Measurements from ENCODE around the gene GATM. TPM values are rescaled to one million over a fixed set of nuclear protein-coding genes. Genes with fewer than 3 reads are reported as not detected.

Gene GATM
- total and polyA plus RNA-seq, 10 of the 15 experiments (the other 5 are each of a cell fraction or from before 2014, with no cell fraction given): 11.7 to 83.1 (median 38.2) TPM

GRCh38 chr15:45425135-45425534 is 46.8 kb upstream of the GATM start:
- Histone ChIP-seq H3K4me2 (ENCODE audit: control insufficient read depth, insufficient read depth) (no peak overlapping the region), H3K27ac (ENCODE audit: control insufficient read depth, insufficient read depth) (no peak overlapping the region), H3K4me1 (ENCODE audit: control insufficient read depth, insufficient read depth, low read length) (0 out of 2 replicates have a peak, but pooled peaks cover 3% of the 10 kb centered on the region), H2AFZ (ENCODE audit: control insufficient read depth, low read depth, low read length) (no peak overlapping the region), H3K36me3 (ENCODE audit: control insufficient read depth in 2 of 2, insufficient read depth in 2 of 2, low read length in 1 of 2) (no peaks in the 10 kb centered on the region; a peak in 2 of 4 replicates), H3K9me3 (replicated peaks; ENCODE audit: control insufficient read depth, insufficient read depth, low read length) (no peaks in the 10 kb centered on the region), H3K4me3 (no peak overlapping the region), H3K79me2 (ENCODE audit: control insufficient read depth, insufficient read depth, low read length) (no peaks in the 10 kb centered on the region), H3K27me3 (replicated peaks in 1 of 2; ENCODE audit: control insufficient read depth in 2 of 2, insufficient read depth in 2 of 2, low read length in 1 of 2) (no peaks in the 10 kb centered on the region), H3K9ac (ENCODE audit: control insufficient read depth, insufficient read depth, low read length) (no peak overlapping the region), H4K20me1 (ENCODE audit: control insufficient read depth, insufficient read depth) (no peaks in the 10 kb centered on the region)
- RAD21 ChIA-PET (ENCODE audit: unreplicated experiment): no interaction called here
- SMC1A ChIA-PET (ENCODE audit: uncharacterized antibody, unreplicated experiment): interaction anchor here (0.6 kb wide), 1 partner anchor 613 kb away, joined by 3 read pairs; no protein-coding TSS in a partner anchor
- ATAC-seq (no peak), DNase-seq (ENCODE audit: low read depth, low spot score) (no peak), FAIRE-seq (no peak)
- TF ChIP-seq KAT2A (conservative IDR thresholded peaks at IDR 0.05; ENCODE audit: control insufficient read depth, low read depth, low read length) (no peak), MEF2A (IDR thresholded peaks at IDR 0.05; ENCODE audit: insufficient read depth, low read depth, low read length) (no peak), RUNX3 (IDR thresholded peaks at IDR 0.05; ENCODE audit: low read length) (no peak), FOS (IDR thresholded peaks at IDR 0.05; ENCODE audit: borderline replicate concordance, extremely low read depth, insufficient read length) (no peak), ZSCAN29 (IDR thresholded peaks at IDR 0.05) (no peak), NFYB (IDR thresholded peaks at IDR 0.05; ENCODE audit: insufficient read depth, low read depth, low read length) (no peak), NFYA (IDR thresholded peaks at IDR 0.05; ENCODE audit: borderline replicate concordance, low read depth, low read length) (no peak), MLLT1 (IDR thresholded peaks at IDR 0.05) (no peak), PRDM15 (CRISPR knock-in tag; IDR thresholded peaks at IDR 0.05) (no peak), POLR2A (IDR thresholded peaks at IDR 0.05; ENCODE audit: low read depth, low read length) (no peak)
- CTCF ChIA-PET: interaction anchor here (1.6 to 2.0 kb wide), 3 partner anchors 32 to 221 kb away, joined by 5 to 11 read pairs (median 6); no protein-coding TSS in a partner anchor
- POLR2A ChIA-PET: interaction anchor here (0.7 kb wide), 1 partner anchor 399 kb away, joined by 4 read pairs; no protein-coding TSS in a partner anchor
- intact Hi-C loops (cut with micrococcal nuclease; ENCODE audit: unreplicated experiment): no loop called here
- in situ Hi-C loops (cut with MboI): no loop called here
- no TSS peak for BruUV-seq (replicated peaks)
- 92% methylated on average over 7 of the region's 7 CpGs for WGBS (ENCODE audit: insufficient coverage, insufficient replicate concordance, low lambda C conversion rate, missing lambda C conversion rate)

Measured in GM12878 (cell line).